ENCODE results near the gene ADAMTS9. TPM values are rescaled to one million over a fixed set of nuclear protein-coding genes. Genes with fewer than 3 reads are reported as not detected.
A peak's percentile ranks its signal among the peaks of the same experiment; 100 is the strongest.

Gene ADAMTS9
- total RNA-seq, 2 donors from 2014 or later: 104 to 420 TPM

- Histone ChIP-seq H3K27me3 (replicated peaks; ENCODE audit: insufficient read depth) (no peaks in the 10 kb centered on the region), H3K4me3 (no peak overlapping the region), H3K9me3 (no peaks in the 10 kb centered on the region), H3K4me1 (ENCODE audit: control insufficient read depth in 1 of 2, low read depth in 2 of 2) (peaks cover 0 to 10% of the 10 kb centered on the region in 2 donors), H3K27ac (peak overlapping the region; percentile 1 to 25), H3K36me3 (peaks cover 5% of the 10 kb centered on the region)
- TF ChIP-seq, protein P1, sequence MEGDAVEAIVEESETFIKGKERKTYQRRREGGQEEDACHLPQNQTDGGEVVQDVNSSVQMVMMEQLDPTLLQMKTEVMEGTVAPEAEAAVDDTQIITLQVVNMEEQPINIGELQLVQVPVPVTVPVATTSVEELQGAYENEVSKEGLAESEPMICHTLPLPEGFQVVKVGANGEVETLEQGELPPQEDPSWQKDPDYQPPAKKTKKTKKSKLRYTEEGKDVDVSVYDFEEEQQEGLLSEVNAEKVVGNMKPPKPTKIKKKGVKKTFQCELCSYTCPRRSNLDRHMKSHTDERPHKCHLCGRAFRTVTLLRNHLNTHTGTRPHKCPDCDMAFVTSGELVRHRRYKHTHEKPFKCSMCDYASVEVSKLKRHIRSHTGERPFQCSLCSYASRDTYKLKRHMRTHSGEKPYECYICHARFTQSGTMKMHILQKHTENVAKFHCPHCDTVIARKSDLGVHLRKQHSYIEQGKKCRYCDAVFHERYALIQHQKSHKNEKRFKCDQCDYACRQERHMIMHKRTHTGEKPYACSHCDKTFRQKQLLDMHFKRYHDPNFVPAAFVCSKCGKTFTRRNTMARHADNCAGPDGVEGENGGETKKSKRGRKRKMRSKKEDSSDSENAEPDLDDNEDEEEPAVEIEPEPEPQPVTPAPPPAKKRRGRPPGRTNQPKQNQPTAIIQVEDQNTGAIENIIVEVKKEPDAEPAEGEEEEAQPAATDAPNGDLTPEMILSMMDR (IDR thresholded peaks at IDR 0.05): no peak
- ATAC-seq (ENCODE audit: insufficient number of reproducible peaks, low FRiP score, low read depth): no peak
- DNase-seq (ENCODE audit: low spot score): no peak
These were observed 75.5 kb downstream of the ADAMTS9 start for GRCh38 chr3:64612082-64612860.

GRCh38 chr3:64608741-64609140 lies 79.1 kb downstream of the ADAMTS9 start:
- peaks cover 0 to 7% of the 10 kb centered on the region in 2 donors for H3K4me1 ChIP-seq (ENCODE audit: control insufficient read depth in 1 of 2, low read depth in 2 of 2)
- H3K4me3 ChIP-seq: no peak overlapping the region
- no peaks in the 10 kb centered on the region for H3K9me3 ChIP-seq
- ATAC-seq (ENCODE audit: insufficient number of reproducible peaks, low FRiP score, low read depth): no peak
- DNase-seq (ENCODE audit: low spot score): no peak
- H3K27me3 ChIP-seq (replicated peaks; ENCODE audit: insufficient read depth): no peaks in the 10 kb centered on the region
- H3K36me3 ChIP-seq: peaks cover 5% of the 10 kb centered on the region
- TF ChIP-seq, protein P1 (IDR thresholded peaks at IDR 0.05): no peak
- H3K27ac ChIP-seq: no peak overlapping the region

DNA sequence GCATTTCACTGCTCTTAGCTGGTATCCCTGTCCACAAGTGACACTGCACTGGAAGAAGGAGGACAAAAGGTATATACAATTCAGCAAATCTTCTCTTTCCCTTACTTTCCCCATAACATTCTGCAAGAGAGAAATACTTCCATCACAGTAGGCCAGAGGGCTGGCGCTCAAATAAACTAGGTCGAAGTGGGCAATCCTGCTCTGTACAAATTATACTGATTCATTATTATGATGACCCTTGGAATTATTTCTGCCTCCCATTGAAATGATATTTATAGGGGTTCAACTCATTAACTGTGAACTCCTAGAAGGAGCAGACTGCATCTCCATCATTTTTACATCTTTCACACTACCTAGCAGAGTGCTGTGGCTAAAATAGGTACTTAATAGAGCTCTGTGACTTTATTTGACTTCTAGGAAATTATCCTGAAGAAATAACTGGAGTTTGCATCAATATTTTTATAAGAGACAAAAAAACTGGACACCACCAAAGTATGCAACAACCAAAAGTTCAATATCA lies 80.7 kb downstream of the ADAMTS9 start:
- no peak for DNase-seq (ENCODE audit: low spot score)
- ATAC-seq (ENCODE audit: insufficient number of reproducible peaks, low FRiP score, low read depth): no peak
- Histone ChIP-seq H3K27ac (no peak overlapping the region), H3K4me3 (no peak overlapping the region), H3K9me3 (no peaks in the 10 kb centered on the region), H3K27me3 (replicated peaks; ENCODE audit: insufficient read depth) (no peaks in the 10 kb centered on the region), H3K36me3 (peaks cover 11% of the 10 kb centered on the region), H3K4me1 (ENCODE audit: control insufficient read depth in 1 of 2, low read depth in 2 of 2) (no peaks in the 10 kb centered on the region)
- TF ChIP-seq, protein P1 (IDR thresholded peaks at IDR 0.05): no peak

- peaks cover 21% of the 10 kb centered on the region for H3K36me3 ChIP-seq
- no peak overlapping the region for H3K4me3 ChIP-seq
- H3K27ac ChIP-seq: no peak overlapping the region
- DNase-seq (ENCODE audit: low spot score): no peak
- TF ChIP-seq, protein P1 (IDR thresholded peaks at IDR 0.05): no peak
- H3K9me3 ChIP-seq: no peaks in the 10 kb centered on the region
- no peaks in the 10 kb centered on the region for H3K27me3 ChIP-seq (replicated peaks; ENCODE audit: insufficient read depth)
- H3K4me1 ChIP-seq (ENCODE audit: control insufficient read depth in 1 of 2, low read depth in 2 of 2): no peaks in the 10 kb centered on the region
- no peak for ATAC-seq (ENCODE audit: insufficient number of reproducible peaks, low FRiP score, low read depth)
These were observed 83.5 kb downstream of the ADAMTS9 start for GRCh38 chr3:64604313-64604712.

DNA sequence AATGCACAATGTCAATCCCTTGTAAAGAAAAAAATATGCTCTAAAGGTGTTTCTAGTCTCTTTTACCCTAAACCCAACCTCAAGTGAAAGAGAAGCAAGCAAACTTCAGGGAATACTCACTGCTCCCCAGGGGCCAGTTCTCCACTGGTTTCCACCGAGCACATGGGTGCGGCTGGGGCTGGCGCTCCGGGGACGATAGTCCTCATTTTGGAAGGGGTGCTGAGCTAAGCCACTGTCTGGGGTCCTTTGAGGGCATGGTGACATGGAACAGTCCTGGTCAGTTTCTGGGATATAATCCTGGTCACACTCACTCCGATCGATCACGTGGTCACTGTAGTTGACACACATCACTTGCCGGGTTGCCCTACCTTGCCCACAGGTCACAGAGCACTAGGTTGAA lies 86.0 kb downstream of the ADAMTS9 start:
- no peaks in the 10 kb centered on the region for H3K4me1 ChIP-seq (ENCODE audit: control insufficient read depth in 1 of 2, low read depth in 2 of 2)
- no peak overlapping the region for H3K27ac ChIP-seq
- TF ChIP-seq, protein P1 (IDR thresholded peaks at IDR 0.05): no peak
- no peaks in the 10 kb centered on the region for H3K9me3 ChIP-seq
- no peak overlapping the region for H3K4me3 ChIP-seq
- H3K36me3 ChIP-seq: peaks cover 21% of the 10 kb centered on the region
- no peaks in the 10 kb centered on the region for H3K27me3 ChIP-seq (replicated peaks; ENCODE audit: insufficient read depth)
- ATAC-seq (ENCODE audit: insufficient number of reproducible peaks, low FRiP score, low read depth): no peak
- DNase-seq (ENCODE audit: low spot score): no peak

Measured in thoracic aorta (tissue), 2 donors.